HG03457 (cell line): Measurements from ENCODE around the gene DPYD.

Experiments used
- ATAC-seq: cut with Tn5 transposase; IDR thresholded peaks from one replicate; pipeline ENCODE4 v1.9.1; 2021; ENCODE audit warnings: moderate number of reproducible peaks; ENCODE audit not compliant: unreplicated experiment

Gene DPYD

GRCh38 chr1:97630948-97631347 is 289.9 kb downstream of the DPYD start:
- ATAC-seq, result no peak

- ATAC-seq, result no peak
Observed at GRCh38 chr1:97630281-97630680, 290.6 kb downstream of the DPYD start.

DNA sequence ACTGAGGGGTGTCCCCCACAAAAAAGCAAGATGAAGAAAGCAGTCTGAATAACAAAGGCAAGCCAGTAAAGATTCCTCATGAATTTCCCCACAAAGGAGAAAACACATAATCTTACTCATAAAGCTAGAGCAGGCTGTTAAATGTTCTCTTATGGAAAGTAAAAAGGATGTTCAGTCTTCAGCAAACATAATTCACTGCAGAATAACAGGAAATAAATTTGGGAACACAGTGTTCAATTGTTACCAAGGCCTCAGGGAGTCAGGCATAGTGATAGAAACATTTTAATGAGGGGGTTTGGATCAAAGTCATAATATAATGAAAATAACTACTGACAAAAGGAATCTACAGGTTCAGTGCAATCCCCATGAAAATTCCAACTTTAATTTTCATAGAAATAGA is 297.6 kb downstream of the DPYD start:
- no peak for ATAC-seq

GRCh38 chr1:97621955-97622354 is 298.9 kb downstream of the DPYD start:
- ATAC-seq, result no peak

GRCh38 chr1:97619706-97620105 is 301.1 kb downstream of the DPYD start:
- ATAC-seq, result no peak

DNA sequence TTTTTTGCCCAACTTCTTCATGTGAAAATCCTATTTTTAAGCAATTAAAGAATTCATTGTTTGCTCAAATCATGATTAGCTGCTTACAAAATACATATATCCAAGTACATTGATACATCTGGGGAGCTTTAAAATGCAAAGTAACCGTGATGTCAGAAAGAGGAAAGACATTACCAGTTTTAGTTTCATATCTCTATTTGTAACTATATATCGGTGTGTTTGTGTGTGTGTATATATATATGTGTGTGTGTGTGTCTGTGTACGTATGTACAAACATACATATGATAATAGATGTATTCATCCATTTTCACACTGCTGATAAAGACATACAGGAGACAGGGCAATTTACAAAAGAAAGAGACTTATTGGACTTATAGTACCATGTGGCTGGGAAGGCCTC is 310.1 kb downstream of the DPYD start:
- ATAC-seq, result no peak

GRCh38 chr1:97610102-97610501 is 310.7 kb downstream of the DPYD start:
- no peak for ATAC-seq

DNA sequence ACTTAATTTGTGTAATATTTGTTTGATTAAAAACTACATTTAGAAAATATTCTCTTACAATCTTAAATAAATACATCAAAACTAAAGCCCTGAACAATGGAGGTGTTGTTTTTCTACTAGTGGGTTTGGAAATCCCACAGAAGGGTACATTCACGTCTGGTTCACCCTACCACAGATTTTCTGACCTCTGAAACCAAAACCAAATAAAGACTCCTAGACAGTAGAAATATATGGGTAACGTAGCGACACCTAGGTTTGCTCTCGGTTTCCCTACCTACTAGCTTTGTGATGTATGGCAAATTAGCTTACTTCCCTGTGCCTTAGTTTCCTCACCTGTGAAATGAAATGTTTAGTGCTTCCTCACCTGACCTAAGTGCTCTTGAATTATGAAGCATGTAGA is 312.6 kb downstream of the DPYD start:
- no peak for ATAC-seq

DNA sequence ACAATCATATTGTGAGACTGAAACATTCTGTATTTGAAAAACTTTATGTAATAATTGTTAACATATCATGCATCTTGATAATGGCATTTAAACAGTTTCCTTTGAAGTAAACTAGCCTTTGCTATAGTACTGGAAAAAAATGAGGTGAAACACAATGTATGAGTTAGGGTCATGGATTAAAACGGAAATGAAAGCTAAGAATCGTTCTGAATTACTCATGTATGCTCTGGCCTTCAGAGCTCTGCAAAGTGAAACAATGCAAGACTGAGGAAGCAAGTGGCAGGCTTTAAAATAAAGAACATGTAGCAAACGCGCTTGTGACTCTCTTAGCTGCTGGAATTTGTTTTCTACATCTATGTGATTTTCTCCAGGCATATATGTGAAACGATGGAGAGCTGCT is 317.1 kb downstream of the DPYD start:
- ATAC-seq, result no peak

DNA sequence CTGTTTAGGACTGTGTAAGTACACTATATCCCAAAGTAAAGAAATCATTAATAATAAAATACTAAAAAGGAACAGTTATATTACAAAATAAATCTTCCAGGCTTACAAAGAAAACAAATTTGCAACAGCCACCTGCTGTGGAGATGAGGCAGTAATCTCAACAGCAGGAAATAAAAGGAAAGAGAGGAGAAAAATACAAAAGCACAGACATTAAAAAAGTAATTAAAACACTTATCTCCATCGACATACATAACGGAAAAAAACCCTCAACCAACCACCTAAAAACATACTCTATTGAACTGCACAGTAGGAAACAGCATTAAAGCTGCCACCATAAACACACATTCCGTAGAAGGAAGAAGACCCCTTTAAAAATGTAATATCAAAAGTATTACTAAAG is 317.6 kb downstream of the DPYD start:
- ATAC-seq, result no peak

DNA sequence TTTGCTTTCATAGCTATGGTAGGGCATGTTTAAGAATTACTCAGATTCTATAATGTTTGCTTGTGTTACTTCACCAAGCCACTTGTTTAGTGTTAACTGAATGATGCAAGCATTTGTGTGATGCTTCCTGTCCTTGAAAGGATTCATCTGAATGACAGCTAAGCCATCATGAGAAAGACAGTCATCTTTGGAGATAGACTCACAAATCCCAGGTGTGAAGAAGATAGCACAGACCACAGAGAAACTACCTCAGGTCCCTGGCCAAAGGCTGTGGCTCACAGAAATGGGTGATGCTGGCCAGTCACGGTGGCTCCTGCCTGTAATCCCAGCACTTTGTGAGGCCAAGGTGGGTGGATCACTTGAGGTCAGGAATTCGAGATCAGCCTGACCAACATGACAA is 321.4 kb downstream of the DPYD start:
- no peak for ATAC-seq

- no peak for ATAC-seq
Observed at GRCh38 chr1:97593192-97593591, 327.6 kb downstream of the DPYD start.

DNA sequence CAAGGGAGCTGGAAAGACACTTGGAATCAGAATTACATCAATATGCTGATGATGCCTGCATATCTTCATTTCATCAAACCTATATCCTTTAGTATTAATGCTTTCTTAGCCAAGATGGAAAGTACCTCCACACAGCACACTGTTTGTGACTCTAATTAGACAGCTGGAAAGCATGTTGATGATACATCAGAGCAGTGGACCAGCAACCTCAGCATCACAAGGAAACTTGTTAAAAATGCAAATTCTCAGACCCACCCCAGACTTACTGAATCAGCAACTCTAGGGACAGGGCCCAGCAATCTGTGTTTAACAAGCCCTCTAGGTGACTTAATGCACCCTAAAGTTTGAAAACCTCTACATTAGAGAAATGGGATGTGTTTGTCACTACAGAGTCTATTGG is 332.1 kb downstream of the DPYD start:
- ATAC-seq, result no peak

DNA sequence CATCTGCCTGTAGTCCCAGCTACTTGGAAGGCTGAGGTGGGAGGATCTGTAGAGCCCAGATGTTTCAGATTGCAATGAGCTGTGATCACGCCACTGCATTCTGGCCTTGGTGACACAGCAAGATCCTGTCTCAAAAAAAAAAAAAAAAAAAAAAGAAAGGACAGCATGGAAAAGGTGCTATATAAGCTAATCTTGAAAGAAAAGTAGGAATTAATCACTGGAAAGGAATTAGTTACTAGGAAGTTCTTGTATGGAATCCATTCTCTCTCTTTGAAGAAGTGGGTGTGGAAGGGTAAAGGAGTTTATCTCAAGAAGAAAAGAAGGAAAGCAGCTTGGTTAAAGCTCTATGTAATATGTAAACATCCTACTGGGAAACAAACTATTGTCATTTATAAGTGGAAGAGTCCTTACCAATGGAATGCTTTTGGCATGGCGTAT is 339.2 kb downstream of the DPYD start:
- ATAC-seq, result no peak

DNA sequence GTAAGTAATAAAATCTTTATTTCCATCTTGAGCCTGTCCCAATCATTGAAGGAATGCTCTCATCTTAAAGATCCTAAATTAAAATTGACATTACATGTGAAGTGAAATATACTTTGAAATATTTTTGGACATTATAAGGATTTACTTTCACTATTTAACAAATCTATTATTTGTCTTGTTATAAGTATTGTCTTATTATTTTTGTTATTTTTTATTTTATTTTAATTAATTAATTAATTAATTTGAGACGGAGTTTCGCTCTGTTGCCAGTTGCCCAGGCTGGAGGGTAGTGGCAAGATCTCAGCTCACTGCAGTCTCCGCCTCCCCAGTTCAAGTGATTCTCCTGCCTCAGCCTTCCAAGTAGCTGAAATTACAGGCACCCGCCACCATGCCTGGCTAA is 343.2 kb downstream of the DPYD start:
- ATAC-seq, result no peak

DNA sequence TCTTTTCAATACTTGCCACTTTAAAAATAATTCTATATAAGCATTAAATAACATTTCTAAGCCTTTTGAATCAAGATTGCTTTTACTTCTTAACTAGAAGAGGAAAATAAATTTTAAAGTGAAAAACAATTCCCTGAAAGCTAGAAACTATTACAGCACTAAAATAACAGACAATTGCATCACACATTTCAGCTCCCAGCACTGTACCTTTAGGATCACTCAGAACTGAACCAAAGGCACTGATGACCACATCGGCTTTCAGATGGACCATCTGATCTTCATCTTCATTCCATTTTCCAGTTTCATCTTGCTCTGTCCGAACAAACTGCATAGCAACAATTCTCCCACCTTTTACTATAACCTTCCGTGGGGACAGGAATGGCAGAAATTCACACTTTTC is 347.3 kb downstream of the DPYD start:
- no peak for ATAC-seq

DNA sequence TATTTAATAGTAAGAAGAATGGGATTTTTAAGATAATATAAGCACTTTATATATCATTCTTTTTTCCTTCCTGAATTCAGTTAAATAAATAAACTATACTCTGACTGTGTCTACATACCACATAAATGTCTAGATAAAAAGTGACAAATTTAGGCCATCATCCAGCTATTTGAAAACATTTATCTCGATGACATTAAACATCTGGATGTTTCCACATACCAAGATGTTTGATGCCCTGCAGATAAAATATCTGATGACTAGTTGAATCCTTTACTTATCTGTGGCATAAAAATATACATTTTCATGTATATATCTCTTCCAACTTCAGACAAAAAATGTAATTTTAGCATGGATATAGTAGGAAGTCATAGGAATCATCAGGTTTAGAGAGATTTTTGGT is 348.3 kb downstream of the DPYD start:
- no peak for ATAC-seq

- ATAC-seq, result no peak
Observed at GRCh38 chr1:97571760-97572159, 349.1 kb downstream of the DPYD start.

DNA sequence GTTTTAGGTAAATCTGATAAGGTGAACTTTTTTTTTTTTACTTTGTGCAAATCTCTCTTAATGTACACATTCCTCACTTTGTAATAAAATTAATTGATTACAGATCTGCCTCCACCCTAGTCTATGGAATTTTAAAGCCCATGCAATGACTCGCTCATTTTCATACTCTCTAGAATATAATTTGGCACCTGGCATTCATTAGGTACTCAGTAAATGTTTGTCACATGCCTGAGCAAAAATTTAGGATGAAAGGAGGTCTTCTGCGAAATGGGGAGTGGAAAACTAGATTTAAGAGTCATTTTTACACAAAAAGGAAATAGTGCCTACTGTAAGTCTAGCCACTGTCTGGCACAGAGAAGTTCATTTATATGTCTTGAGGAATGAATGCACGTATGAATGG is 350.1 kb downstream of the DPYD start:
- no peak for ATAC-seq

DNA sequence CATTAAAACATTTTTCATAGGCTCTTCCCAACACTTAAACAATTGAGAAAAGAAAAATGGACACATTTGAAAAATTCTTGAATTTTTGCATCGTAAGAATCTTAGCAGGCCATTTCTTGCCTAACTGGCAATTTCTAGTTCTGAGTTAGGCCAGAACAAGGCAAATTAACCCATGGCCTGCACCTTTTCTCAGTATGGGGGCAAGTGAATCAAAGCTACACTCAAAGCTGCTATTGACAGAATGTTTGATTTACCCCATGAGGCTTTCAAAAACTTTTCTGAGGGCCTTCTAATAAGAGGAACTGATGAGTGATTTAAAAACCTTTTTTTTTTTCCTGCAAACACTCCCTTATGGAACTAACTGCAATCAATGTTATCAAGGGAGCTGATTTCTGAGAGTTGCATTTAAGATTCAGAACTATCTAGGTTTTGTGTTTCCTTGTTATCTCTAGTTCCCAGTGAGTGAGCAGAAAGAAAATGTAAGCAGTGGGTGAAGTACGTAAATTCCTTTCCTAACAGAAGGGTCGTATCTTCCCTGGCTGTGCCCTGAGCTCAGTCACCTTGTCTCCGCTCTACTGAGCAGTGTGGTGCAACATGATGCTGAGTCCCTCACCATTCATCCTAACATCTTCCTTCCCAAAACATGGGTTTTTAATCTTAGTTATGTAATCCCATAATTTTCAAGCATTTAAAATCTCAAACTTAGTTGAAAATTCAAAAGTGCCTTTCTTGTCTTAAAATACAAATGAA is 353.7 kb downstream of the DPYD start:
- ATAC-seq, result no peak

GRCh38 chr1:97565886-97566285 is 354.9 kb downstream of the DPYD start:
- no peak for ATAC-seq

DNA sequence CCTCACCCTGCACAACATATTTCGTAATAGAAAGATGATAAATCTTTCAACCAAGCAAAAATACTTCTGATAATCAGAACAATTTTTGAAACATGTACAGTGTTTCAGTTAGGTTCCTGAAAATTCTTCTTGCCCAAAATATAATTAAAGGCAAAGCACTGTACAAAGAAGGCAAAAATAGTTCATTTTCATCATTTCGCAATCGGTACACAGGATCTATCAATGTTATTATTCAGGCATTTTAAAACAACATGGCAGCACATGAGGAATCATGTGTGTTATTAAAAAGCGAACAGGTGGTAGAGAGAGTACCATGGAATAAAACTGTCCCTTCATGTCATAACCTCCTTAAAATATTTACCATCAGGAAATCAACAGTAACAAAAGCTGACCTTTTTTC is 356.9 kb downstream of the DPYD start:
- ATAC-seq, result no peak

DNA sequence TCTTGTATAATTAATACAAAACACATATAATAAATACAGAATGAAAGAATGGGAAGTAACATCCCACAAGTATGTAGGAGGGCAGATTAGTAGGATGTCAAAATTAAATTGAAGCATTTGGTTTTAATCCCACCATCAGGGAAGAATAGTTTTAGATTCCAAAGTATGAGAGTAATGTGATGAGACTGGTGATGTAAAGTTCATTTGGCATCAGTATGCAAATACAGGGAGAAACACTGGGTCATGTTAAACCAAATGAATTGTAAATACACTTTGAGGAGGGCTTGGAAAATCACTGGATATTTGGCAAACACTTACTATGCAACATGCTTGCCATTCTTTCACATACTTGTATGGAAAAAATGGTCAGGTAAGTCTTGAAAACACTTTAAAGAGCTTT is 358.8 kb downstream of the DPYD start:
- ATAC-seq, result no peak
